GM12892 (cell line): Measurements from ENCODE around the gene NMRK2.
"Not testable (repeated sequence)": the region's sequence is repeated elsewhere in the genome, so short reads cannot be mapped to it uniquely, and the experiment has no call there.

ENCODE experiments used
- POLR2A ChIP-seq: IDR thresholded peaks from 2 replicates; pipeline ENCODE4 v1.6.1; 2011; ENCODE audit warnings: low read depth, low read length, control low read depth
- POLR2AphosphoS5 ChIP-seq: IDR thresholded peaks from 2 replicates; pipeline ENCODE4 v1.6.1; 2011; ENCODE audit warnings: low read depth, low read length, control low read depth
- TAF1 ChIP-seq: IDR thresholded peaks from 2 replicates; pipeline ENCODE4 v1.6.1; 2011; ENCODE audit warnings: low read depth, mild to moderate bottlenecking, control low read depth, low read length, borderline replicate concordance

- TF ChIP-seq TAF1, POLR2A, POLR2AphosphoS5: not testable (repeated sequence)
Observed at GRCh38 chr19:3952755-3953276, 19.9 kb downstream of the NMRK2 start.
